Neural cell (in vitro differentiated cells): ENCODE results near the gene GOLGA6L10. TPM values are rescaled to one million over a fixed set of nuclear protein-coding genes. Genes with fewer than 3 reads are reported as not detected.

Experiments
- H2AFZ ChIP-seq: fragments of 200-600, 300-800 bp; sonication (generic), shearing (Covaris generic); 2 replicates; pipeline ENCODE4 v1.6.0; 2014; ENCODE audit warnings: low read depth, mild to moderate bottlenecking, antibody characterized with exemption, low read length, moderate library complexity
- H3F3A ChIP-seq: fragments of 200-600 bp; shearing (Covaris generic); 2 replicates; pipeline ENCODE4 v1.6.1; 2016; ENCODE audit warnings: mild to moderate bottlenecking, moderate library complexity, mixed read lengths, antibody characterized with exemption, low read length; ENCODE audit not compliant: insufficient read depth, poor library complexity, severe bottlenecking
- H3K27ac ChIP-seq: fragments of 200-600, 300-800 bp; sonication (generic), shearing (Covaris generic); 2 replicates; pipeline ENCODE4 v1.5.1; 2014; ENCODE audit warnings: mild to moderate bottlenecking, low read length, moderate library complexity
- H3K27me3 ChIP-seq: fragments of 300-800, 200-600 bp; sonication (generic), shearing (Covaris generic); 2 replicates; pipeline ENCODE4 v1.6.0; 2014; ENCODE audit warnings: mild to moderate bottlenecking, low read depth, low read length, moderate library complexity; ENCODE audit not compliant: insufficient read depth
- H3K36me3 ChIP-seq: fragments of 300-800, 200-600 bp; sonication (generic), shearing (Covaris generic); 2 replicates; pipeline ENCODE4 v1.5.1; 2014; ENCODE audit warnings: mild to moderate bottlenecking, antibody characterized with exemption, low read length, moderate library complexity; ENCODE audit not compliant: insufficient read depth
- H3K4me2 ChIP-seq: fragments of 300-800, 200-600 bp; sonication (generic), shearing (Covaris generic); 2 replicates; pipeline ENCODE4 v1.6.0; 2014; ENCODE audit warnings: mild to moderate bottlenecking, low read length
- H3K4me3 ChIP-seq: fragments of 300-800, 200-600 bp; sonication (generic), shearing (Covaris generic); 2 replicates; pipeline ENCODE4 v1.5.1; 2014; ENCODE audit warnings: mild to moderate bottlenecking, low read length, moderate library complexity
- H3K79me2 ChIP-seq: fragments of 200-600 bp; shearing (Covaris generic); replicated peaks from 2 replicates; pipeline ENCODE4 v1.6.0; 2014; ENCODE audit warnings: mild to moderate bottlenecking, low read length, moderate library complexity; ENCODE audit not compliant: insufficient read depth
- H3K9ac ChIP-seq: fragments of 300-800, 200-600 bp; sonication (generic), shearing (Covaris generic); 2 replicates; pipeline ENCODE4 v1.6.1; 2016; ENCODE audit warnings: mild to moderate bottlenecking, low read length, mixed read lengths
- H3K9me2 ChIP-seq: fragments of 200-600 bp; shearing (Covaris generic); 2 replicates; pipeline ENCODE4 v1.6.1; 2016; ENCODE audit warnings: mild to moderate bottlenecking, low read length, mixed read lengths; ENCODE audit not compliant: insufficient read depth
- H3K9me3 ChIP-seq: fragments of 200-600, 300-800 bp; sonication (generic), shearing (Covaris generic); 2 replicates; pipeline ENCODE4 v1.6.1; 2016; ENCODE audit warnings: mild to moderate bottlenecking, mixed run types, low read length, moderate library complexity, mixed read lengths
- H4K20me1 ChIP-seq: fragments of 200-600 bp; shearing (Covaris generic); 2 replicates; pipeline ENCODE4 v1.6.1; 2016; ENCODE audit warnings: mild to moderate bottlenecking, mixed run types; ENCODE audit not compliant: insufficient read depth
- CTCF ChIP-seq: fragments of 450-650 bp; IDR thresholded peaks from 2 replicates; pipeline ENCODE4 v1.5.1; 2014; ENCODE audit warnings: antibody characterized with exemption, mild to moderate bottlenecking, moderate library complexity; ENCODE audit not compliant: poor library complexity, severe bottlenecking
- EP300 ChIP-seq: fragments of 450-650 bp; conservative IDR thresholded peaks from 2 replicates; pipeline ENCODE4 v1.6.1; 2014; ENCODE audit warnings: antibody characterized with exemption, mild to moderate bottlenecking, moderate library complexity; ENCODE audit not compliant: poor library complexity, severe bottlenecking
- EZH2 ChIP-seq: fragments of 200-600, 300-800 bp; shearing (Covaris generic), sonication (generic); IDR thresholded peaks from 2 replicates; pipeline ENCODE4 v1.6.1; 2014; ENCODE audit warnings: antibody characterized with exemption, low read length, borderline replicate concordance, mild to moderate bottlenecking; ENCODE audit not compliant: insufficient read depth, poor library complexity, severe bottlenecking
- MXI1 ChIP-seq: fragments of 450-650 bp; conservative IDR thresholded peaks from 2 replicates; pipeline ENCODE4 v1.6.1; 2014; ENCODE audit warnings: antibody characterized with exemption, mild to moderate bottlenecking; ENCODE audit not compliant: poor library complexity, severe bottlenecking
- POLR2AphosphoS5 ChIP-seq: IDR thresholded peaks from 2 replicates; pipeline ENCODE4 v1.6.1; 2012
- RAD21 ChIP-seq: fragments of 450-650 bp; conservative IDR thresholded peaks from 2 replicates; pipeline ENCODE4 v1.6.1; 2014; ENCODE audit warnings: antibody characterized with exemption, mild to moderate bottlenecking, moderate library complexity
- REST ChIP-seq: IDR thresholded peaks from 2 replicates; pipeline ENCODE4 v1.6.1; 2012; ENCODE audit warnings: borderline replicate concordance
- SMC3 ChIP-seq: fragments of 450-650 bp; conservative IDR thresholded peaks from 2 replicates; pipeline ENCODE4 v1.6.1; 2014; ENCODE audit warnings: antibody characterized with exemption, mild to moderate bottlenecking, moderate library complexity; ENCODE audit not compliant: poor library complexity
- TAF1 ChIP-seq: IDR thresholded peaks from 2 replicates; pipeline ENCODE4 v1.6.1; 2012; ENCODE audit warnings: low read depth
- polyA plus RNA-seq: library from polyadenylated mRNA; depleted of rRNA; stranded (reverse); fragments of >200 nt; gene quantifications from 2 replicates; pipeline ENCODE4 v1.2.3, GENCODE V29; 2014

GOLGA6L10 gene
- polyA plus RNA-seq, 1 donor from 2014 or later = 7.4 TPM

GRCh38 chr15:82304778-82305090, 44.5 kb downstream of the GOLGA6L10 start:
- no peaks in the 10 kb centered on the region for H3K27me3 ChIP-seq
- no peak overlapping the region for H3K27ac ChIP-seq
- no peak overlapping the region for H2AFZ ChIP-seq
- H3K9ac ChIP-seq = no peak overlapping the region
- H3K36me3 ChIP-seq = no peaks in the 10 kb centered on the region
- no peaks in the 10 kb centered on the region for H3K9me3 ChIP-seq
- no peaks in the 10 kb centered on the region for H3F3A ChIP-seq
- no peak overlapping the region for H3K4me2 ChIP-seq
- no peak overlapping the region for H3K4me3 ChIP-seq
- no peaks in the 10 kb centered on the region for H3K79me2 ChIP-seq
- no peaks in the 10 kb centered on the region for H3K9me2 ChIP-seq
- TF ChIP-seq CTCF (no peak), EP300 (no peak), MXI1 (no peak), TAF1 (no peak), REST (no peak), EZH2 (no peak), POLR2AphosphoS5 (no peak), RAD21 (no peak), SMC3 (no peak)
- no peaks in the 10 kb centered on the region for H4K20me1 ChIP-seq

- Histone ChIP-seq H3K27me3 (no peaks in the 10 kb centered on the region), H3K4me3 (no peak overlapping the region), H4K20me1 (no peaks in the 10 kb centered on the region), H3K9me2 (no peaks in the 10 kb centered on the region), H3K9ac (no peak overlapping the region), H2AFZ (no peak overlapping the region), H3F3A (no peaks in the 10 kb centered on the region), H3K36me3 (no peaks in the 10 kb centered on the region), H3K9me3 (no peaks in the 10 kb centered on the region), H3K4me2 (no peak overlapping the region), H3K27ac (no peak overlapping the region), H3K79me2 (no peaks in the 10 kb centered on the region)
- no peak for TF ChIP-seq SMC3
These were observed 45.1 kb downstream of the GOLGA6L10 start for GRCh38 chr15:82303956-82304777.
